NB4 (cell line): ENCODE results near the gene MOV10.

Experiments used
- MYC ChIP-seq: IDR thresholded peaks from 2 replicates; pipeline ENCODE4 v1.6.1; 2011; ENCODE audit warnings: low read depth, low read length
- TF ChIP-seq, protein P1 (sequence below): IDR thresholded peaks from one replicate; pipeline ENCODE4 v1.5.1; 2012; ENCODE audit warnings: low read depth, low read length

DNA sequence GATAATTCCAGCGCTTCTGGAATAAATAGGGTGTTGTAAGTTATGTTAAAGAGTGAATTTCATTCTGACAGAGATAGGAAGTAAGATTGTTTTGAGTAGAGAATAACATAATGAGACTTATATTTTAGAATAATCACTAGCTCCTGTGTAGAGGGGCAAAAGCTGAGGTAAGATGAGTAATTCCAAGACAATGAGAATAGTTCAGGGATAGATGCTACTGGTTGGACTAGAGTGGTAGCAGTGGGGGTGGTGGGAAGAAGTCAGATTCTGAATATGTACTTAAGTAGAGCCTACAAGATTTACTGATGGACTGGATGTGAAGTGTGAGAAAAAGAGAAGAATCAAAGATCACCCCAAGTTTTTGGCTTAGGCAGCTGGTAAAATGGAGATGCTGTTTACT lies 23.3 kb upstream of the MOV10 start:
- TF ChIP-seq, protein P1, sequence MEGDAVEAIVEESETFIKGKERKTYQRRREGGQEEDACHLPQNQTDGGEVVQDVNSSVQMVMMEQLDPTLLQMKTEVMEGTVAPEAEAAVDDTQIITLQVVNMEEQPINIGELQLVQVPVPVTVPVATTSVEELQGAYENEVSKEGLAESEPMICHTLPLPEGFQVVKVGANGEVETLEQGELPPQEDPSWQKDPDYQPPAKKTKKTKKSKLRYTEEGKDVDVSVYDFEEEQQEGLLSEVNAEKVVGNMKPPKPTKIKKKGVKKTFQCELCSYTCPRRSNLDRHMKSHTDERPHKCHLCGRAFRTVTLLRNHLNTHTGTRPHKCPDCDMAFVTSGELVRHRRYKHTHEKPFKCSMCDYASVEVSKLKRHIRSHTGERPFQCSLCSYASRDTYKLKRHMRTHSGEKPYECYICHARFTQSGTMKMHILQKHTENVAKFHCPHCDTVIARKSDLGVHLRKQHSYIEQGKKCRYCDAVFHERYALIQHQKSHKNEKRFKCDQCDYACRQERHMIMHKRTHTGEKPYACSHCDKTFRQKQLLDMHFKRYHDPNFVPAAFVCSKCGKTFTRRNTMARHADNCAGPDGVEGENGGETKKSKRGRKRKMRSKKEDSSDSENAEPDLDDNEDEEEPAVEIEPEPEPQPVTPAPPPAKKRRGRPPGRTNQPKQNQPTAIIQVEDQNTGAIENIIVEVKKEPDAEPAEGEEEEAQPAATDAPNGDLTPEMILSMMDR, result no peak
- TF ChIP-seq MYC, result no peak
